HG03469 (cell line): ENCODE results near the gene TLL2.

Experiments
- ATAC-seq: cut with Tn5 transposase; IDR thresholded peaks from one replicate; pipeline ENCODE4 v1.9.1; 2021; ENCODE audit warnings: mild to moderate bottlenecking, moderate library complexity, moderate number of reproducible peaks; ENCODE audit not compliant: unreplicated experiment

The TLL2 gene

DNA sequence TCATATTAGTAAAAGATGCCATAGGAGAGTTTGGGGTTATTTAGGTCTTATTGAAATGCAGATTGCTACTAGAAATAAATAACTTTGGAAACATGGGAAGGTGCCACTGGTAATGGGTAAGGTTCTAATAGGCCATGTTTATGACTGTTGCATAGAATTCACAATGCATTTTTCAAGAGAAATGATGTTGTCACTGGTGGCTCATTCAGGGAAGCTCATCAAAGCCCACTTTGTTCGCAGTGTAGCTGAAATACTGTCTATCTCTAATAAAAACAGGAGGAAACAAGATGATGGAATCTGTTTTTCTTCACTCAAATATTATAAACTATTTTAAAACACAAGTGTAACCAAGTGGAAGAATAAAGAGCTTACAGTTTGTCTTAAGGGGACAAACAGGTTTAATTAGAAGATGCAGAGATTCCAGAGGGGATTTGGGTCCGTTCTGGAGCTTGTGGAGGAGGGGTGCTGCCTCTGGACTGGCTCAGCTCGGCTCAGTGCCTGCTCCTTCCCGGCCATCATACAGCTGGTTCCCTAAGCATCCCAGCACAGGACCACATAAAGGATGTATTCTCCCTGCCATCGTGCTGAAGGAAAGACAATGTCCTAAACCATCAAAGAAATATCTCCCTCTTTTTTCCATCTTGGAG lies 175.3 kb downstream of the TLL2 start:
- no peak for ATAC-seq

DNA sequence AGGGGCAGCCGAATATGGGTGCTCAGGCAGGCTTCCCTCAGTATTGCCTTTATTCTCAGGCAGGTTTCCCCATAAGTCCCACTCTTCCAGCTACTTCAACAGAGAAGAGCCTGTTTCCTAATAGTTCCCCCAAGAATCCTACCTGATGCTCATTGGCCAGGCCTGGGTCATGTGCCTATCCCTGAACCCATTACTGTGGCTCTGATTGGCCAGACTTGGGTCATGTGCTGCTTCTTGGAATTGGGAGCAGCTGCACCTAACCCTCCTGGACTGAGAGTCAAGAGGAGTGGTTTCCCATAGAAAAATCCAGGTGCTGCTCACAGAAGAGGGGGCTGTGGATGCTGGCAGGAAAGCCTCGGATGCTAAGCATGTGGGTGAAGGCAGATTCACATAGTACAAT lies 176.6 kb downstream of the TLL2 start:
- no peak for ATAC-seq

DNA sequence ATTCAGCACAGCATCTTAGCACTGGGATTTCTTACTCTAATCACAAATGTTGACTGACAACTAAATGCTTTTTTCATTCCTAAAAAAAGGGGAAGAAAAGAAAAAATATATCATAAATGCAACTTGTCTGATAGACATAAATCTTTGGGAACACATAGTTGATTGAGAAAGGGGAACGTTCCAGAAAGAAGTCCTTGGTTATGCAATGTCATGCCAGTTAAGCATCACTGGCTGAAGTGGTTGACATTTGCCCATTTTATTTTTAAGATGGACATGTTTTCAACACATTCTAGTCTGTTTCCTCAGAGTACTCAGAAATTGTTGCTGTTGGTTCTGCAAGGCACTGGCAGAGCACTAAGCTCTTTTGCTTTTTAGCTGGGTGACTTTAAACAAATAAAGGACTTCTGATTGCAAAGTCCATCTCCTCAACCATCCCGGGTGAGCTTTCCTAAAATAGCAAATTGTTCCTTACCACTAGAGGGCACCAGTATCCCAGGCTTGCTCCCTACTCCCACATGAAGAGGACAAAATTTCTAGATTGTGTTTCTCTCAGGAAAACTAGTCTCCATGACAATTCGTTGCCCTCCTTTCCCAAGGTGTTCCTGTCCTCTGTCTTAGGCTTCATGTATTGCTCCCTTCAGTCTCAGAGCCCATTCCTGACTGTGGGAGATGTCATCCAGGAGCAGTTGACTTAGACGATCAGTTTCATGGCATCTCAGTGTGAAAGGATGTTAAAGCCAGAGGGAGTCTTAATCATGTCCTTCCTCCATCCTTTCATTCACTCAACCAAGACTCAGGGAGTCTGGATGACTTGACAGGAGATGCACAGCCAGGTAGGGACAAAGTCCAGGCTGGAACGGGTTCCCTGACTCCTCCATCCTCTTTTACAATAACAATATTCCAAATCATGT lies 178.9 kb downstream of the TLL2 start:
- no peak for ATAC-seq

DNA sequence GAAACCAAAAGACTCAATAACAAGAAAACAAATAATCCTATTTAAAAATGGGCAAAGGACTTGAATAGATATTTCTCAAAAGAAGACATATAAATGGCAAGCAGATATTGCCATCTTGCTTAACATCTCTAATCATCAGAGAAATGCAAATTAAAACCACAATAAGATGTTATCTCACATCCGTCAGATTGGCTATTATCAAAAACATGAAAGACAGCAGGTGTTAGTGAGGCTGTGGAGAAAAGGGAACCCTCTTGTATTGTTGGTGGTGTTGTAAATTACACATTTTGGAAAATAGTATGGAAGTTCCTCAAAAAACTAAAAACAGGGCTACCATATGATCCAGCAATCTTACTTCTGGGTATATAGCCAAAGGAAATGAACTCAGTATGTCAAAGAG lies 180.6 kb downstream of the TLL2 start:
- ATAC-seq = no peak

DNA sequence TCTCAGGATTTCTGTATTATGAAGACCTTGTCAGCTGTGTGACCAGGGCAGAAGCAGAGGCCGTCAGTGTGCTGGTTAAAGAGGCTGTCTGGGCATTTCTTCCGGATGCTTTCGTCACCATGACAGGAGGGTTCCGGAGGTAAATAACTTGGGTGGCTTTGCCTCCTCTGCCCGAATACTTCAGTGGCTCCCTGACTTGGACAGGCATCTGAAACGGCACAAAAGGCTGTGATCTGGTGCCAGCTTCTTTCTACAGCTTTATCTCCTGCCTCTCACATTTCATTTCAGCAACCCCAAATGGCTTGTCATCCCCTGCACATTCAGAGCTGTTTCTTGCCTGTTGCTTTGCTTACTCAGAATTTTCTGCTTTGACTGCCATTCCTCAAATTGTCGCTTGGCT lies 186.3 kb downstream of the TLL2 start:
- no peak for ATAC-seq

DNA sequence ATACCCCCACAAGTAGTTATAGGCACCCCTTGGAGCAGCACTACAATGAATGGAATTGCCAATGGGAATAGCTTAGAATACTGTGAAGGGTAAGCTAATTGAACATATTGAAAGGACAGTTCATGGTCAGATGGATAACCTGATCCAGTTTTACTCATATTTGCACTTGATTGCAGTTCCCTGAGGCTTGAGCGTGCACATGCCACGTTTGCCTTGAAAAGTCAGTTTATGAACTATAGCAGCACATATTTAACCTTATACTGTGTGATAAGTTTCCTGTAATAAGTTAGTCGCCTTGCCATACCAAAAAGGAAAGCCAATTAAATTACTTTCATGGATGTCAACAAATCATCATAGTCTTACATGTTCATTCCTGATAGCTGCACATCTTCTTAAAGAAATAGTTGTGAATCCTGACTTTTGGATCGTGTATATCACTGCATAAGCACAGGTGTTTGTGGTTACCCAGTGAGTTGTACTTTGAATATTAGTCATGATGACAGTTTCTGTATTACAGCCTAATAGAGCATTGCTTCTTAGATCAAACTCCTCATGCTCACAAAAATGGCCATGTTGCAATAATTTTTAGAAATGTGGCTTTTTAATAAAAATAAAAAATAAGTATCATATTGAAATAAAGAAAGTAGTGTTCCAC lies 187.9 kb downstream of the TLL2 start:
- peak; percentile 93 for ATAC-seq

DNA sequence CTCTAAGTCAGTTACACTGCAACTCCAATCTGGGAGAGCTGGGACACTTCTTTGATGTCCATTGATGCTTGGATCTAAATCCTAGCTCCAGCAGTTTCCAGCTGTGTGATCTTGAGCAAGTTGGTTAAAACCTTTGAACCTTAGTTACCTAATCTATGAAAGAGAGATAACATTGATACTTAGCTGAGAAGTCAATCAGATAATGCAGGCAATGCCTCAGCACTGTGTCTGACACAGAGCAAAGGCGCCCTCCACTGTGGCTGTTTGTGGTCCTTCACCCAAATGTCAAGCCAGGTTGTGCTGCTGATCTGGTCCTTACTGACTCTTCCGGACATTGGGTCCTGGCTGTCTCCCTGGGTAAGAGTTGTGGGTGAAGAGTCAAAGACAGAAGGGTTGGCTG lies 189.3 kb downstream of the TLL2 start:
- ATAC-seq = no peak

DNA sequence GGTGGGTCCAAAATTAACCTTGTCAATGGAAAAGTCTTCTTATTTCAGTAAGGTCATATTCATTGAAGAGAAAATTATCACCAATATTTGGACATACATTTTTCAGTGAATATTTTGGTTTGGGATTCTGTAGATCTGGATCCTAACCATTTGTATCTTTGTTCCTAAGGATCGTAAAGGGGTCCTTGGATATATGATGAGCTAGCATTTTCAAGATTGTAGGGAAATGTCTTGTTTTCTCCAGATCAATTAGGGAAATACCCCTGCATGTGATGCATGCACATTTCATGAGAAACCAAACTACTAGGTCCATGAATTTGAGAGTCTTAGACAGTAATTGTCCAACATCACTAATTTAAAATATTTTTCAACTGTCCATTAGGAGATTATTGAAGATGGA lies 191.5 kb downstream of the TLL2 start:
- ATAC-seq = no peak

DNA sequence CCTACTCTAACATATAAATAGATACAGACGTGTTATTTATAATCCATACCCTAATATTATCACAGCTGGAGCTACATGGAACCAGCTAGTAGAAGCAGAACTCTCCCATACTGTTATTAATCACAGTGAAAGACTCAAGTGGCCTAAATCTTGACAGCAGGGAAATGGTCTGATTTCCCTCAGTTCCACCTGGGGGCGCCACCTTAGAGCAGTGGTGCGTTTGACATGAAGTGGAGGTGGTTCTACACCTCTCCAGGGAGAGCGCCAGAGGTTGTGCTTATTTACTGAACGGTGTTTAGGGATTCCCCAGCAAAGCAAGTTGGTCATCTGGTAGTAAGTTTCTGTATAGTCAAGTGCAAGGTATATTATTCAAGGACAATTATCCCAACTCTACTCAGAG lies 191.9 kb downstream of the TLL2 start:
- no peak for ATAC-seq

DNA sequence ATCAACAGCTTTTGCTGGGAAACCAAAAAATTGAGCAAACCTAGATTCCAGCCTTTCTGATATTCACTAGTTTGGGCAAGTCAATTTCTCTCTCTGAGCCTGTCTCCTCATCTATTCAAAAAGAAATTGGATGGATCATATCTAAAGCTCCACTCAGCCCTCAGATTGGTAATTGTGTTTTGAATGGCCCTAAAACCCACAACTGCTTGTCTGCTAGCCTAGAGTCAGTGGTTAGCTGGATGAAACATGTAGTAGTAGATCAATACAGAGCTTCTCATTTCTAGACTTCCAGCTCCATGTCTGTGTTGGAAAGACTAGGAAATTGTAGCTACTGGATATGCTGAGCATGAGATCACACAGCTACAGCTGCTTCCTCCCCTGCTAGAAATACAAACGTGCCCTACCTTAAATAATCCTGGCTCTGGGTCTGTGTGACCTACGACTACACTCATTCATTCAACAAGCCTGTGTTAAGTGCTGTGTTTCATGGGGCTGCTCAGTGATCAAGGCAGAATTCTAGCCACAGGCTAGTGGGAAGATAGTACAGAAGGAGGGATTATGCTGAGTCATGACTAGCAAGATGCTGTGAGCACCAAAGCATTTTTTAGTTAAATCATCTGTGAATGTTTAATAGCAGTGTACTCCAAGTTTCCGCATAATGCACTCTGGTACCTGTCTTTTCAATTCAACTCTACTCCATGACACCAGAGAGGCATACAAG lies 193.8 kb downstream of the TLL2 start:
- no peak for ATAC-seq

DNA sequence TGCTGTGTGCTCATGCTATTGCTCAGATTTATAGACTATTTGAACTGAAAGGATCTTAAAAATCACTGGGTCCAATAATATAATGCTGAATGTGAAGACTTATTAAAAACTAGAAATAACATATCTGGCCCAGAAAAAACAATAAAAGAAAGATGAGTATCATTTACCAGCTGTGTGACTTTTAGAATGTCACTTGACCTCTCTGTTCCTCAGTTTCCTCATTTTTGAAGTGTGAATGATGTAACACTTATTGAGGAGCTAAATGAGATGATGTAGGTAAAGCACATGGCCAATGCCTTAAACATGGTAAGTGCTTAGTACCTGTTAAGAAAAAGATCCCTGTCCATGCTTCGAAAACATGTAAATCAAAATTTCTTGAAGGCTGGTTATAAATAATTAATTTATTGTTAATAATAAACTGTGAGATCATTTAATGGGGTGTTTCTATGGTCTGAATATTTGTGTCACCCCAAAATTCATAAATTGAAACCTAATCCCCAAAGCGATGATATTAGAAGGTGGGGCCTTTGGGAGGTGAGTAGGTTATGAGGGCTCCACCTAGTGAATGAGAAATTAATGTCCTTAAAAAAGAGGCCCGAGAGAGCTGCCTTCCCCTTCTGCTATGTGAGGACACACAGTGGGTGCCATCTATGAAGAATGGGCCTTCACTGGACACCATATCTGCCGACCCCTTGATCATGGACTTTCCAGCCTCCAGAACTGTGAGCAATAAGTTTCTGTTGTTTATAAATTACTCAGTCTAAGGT lies 196.5 kb downstream of the TLL2 start:
- ATAC-seq = no peak
